Memory B cell (primary cell): ENCODE results near the gene PTPN14.

Experiments
- ATAC-seq: fragments of 150-1000 bp; cut with Tn5 transposase; 2 replicates; pipeline ENCODE4 v1.10.0; 2021; ENCODE audit warnings: low read depth, mild to moderate bottlenecking, moderate library complexity
- DNase-seq, 2 donors: peaks; one replicate each; pipeline ENCODE4 v3.0.0; 2022; ENCODE audit warnings: low spot score in 2 of 2
- H3K27ac Mint-ChIP-seq: one replicate; pipeline ENCODE4 v1.8.0; 2022; ENCODE audit warnings: mild to moderate bottlenecking, moderate library complexity, mixed read lengths
- H3K27me3 Mint-ChIP-seq: one replicate; pipeline ENCODE4 v1.8.0; 2022; ENCODE audit warnings: mixed read lengths
- H3K36me3 Mint-ChIP-seq: one replicate; pipeline ENCODE4 v1.8.0; 2022; ENCODE audit warnings: mild to moderate bottlenecking, mixed read lengths
- H3K4me1 Mint-ChIP-seq: one replicate; pipeline ENCODE4 v1.8.0; 2022; ENCODE audit warnings: mixed read lengths
- H3K4me3 Mint-ChIP-seq: one replicate; pipeline ENCODE4 v1.8.0; 2022; ENCODE audit warnings: mild to moderate bottlenecking, moderate library complexity, mixed read lengths
- H3K9me3 Mint-ChIP-seq: one replicate; pipeline ENCODE4 v1.8.0; 2022; ENCODE audit warnings: mixed read lengths

Gene PTPN14

GRCh38 chr1:214364786-214365295, 186.6 kb downstream of the PTPN14 start:
- Mint-ChIP-seq H3K36me3 (no peaks in the 10 kb centered on the region), H3K27ac (no peak overlapping the region), H3K4me1 (no peaks in the 10 kb centered on the region), H3K9me3 (peaks cover 3% of the 10 kb centered on the region), H3K4me3 (no peak overlapping the region), H3K27me3 (peaks cover 14% of the 10 kb centered on the region)
- ATAC-seq (no peak), DNase-seq (no peak)

DNA sequence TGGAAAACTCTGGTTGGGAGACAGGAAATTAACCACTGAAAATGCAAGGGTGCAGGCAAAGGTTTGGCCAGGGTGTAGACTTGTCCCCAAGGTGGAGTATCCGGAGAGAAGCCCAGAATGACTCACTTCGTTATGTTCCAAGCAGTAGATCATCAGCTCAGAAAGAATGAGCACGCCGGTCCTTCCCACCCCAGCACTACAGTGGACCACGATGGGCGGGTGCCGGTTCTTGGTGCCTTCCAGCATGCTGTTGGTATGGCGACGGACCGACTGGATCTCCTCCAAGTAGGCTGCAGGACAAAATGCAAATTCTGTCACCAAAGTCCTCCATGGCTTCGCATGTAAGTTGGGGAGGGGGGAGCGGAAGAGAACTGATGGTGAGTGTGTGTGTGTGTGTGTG, 187.0 kb downstream of the PTPN14 start:
- Mint-ChIP-seq H3K36me3 (no peaks in the 10 kb centered on the region), H3K27ac (no peak overlapping the region), H3K4me1 (no peaks in the 10 kb centered on the region), H3K4me3 (no peak overlapping the region), H3K9me3 (peaks cover 3% of the 10 kb centered on the region), H3K27me3 (peaks cover 12% of the 10 kb centered on the region)
- ATAC-seq = no peak
- no peak for DNase-seq

DNA sequence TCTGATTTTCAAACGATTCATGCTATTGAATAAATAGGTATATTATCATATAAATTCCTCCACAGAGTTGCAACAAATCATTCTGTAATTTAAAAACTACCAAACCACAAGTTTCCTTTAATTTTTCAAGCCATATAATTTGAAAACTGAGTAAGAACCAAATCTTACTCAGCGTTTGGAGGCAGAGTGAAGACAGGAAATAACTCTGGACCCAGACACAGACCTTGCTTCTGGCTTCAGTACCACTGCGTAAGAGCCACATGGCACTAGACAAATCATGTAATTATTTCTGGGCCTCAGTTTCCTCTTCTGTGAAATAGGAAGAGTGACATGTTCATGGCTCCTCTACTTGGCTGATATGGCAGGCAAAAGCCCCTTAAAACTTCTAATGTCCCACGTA, 188.0 kb downstream of the PTPN14 start:
- Mint-ChIP-seq H3K4me1 (no peaks in the 10 kb centered on the region), H3K9me3 (peaks cover 2% of the 10 kb centered on the region), H3K27me3 (peaks cover 11% of the 10 kb centered on the region), H3K36me3 (no peaks in the 10 kb centered on the region), H3K4me3 (no peak overlapping the region), H3K27ac (no peak overlapping the region)
- DNase-seq (no peak), ATAC-seq (no peak)

DNA sequence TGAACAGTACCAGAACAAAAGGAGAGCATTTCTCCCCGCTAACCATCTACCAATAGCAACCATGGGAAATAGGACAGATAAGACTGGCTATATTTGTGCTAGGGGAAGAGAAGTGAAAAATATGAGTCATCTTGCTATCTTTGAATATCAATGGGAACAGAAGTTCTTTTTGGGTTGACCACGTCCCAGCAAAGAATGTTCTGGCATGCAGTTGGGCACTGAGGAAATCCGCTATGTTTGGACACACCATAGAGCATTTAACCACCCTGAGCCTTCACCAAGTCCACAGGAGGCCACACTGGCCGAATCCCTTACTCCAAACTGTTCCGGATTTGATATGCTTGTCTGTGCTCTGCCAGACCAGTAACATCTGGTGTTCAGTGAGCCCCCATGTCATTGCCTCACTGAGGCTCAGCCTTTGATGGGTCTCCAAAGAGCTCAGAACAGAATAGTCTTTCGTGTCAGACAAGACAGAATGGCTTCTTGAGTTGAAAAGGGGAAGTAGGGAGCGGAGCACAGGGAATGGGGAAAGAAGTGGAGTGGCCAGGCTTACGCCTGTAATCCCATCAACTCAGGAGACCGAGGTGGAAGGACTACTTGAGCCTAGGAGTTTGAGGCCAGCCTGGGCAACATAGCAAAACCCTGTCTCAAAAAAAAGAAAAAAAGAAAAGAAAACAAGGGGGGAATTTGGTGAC, 189.1 kb downstream of the PTPN14 start:
- Mint-ChIP-seq H3K4me1 (no peaks in the 10 kb centered on the region), H3K4me3 (no peak overlapping the region), H3K27ac (no peak overlapping the region), H3K36me3 (no peaks in the 10 kb centered on the region), H3K27me3 (peaks cover 11% of the 10 kb centered on the region), H3K9me3 (peaks cover 2% of the 10 kb centered on the region)
- ATAC-seq (no peak), DNase-seq (no peak)

GRCh38 chr1:214361636-214362035, 189.8 kb downstream of the PTPN14 start:
- DNase-seq = no peak
- no peak overlapping the region for H3K4me3 Mint-ChIP-seq
- H3K4me1 Mint-ChIP-seq = no peaks in the 10 kb centered on the region
- peaks cover 11% of the 10 kb centered on the region for H3K27me3 Mint-ChIP-seq
- H3K9me3 Mint-ChIP-seq = peaks cover 2% of the 10 kb centered on the region
- no peak for ATAC-seq
- no peak overlapping the region for H3K27ac Mint-ChIP-seq
- no peaks in the 10 kb centered on the region for H3K36me3 Mint-ChIP-seq

- Mint-ChIP-seq H3K9me3 (peaks cover 2% of the 10 kb centered on the region), H3K27ac (no peak overlapping the region), H3K27me3 (peaks cover 14% of the 10 kb centered on the region), H3K36me3 (no peaks in the 10 kb centered on the region), H3K4me1 (no peaks in the 10 kb centered on the region), H3K4me3 (no peak overlapping the region)
- DNase-seq = no peak
- no peak for ATAC-seq
These were observed 190.8 kb downstream of the PTPN14 start for GRCh38 chr1:214360525-214361164.

DNA sequence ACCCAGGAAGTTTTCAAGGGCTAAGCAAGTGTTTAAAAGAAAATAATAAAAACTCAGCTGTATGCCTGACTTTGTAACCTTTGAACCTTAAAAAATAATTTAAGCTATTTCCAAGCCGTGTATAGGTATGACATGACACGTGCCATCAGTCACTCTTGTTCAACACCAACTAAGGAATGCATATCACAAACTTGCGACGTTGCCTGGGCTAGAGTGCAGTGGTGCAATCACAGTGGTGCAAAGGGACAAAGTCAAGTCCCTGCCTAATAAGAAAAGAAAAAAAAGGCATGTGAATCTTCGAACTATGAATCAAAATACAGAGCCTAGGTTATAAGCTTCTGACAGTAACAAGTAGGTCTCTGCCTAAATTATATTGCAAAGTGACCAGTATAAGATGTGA, 191.3 kb downstream of the PTPN14 start:
- H3K4me3 Mint-ChIP-seq = no peak overlapping the region

GRCh38 chr1:214354440-214355148, 196.8 kb downstream of the PTPN14 start:
- peaks cover 5% of the 10 kb centered on the region for H3K27me3 Mint-ChIP-seq
- H3K4me1 Mint-ChIP-seq = no peaks in the 10 kb centered on the region
- ATAC-seq (no peak), DNase-seq (no peak)
- no peak overlapping the region for H3K4me3 Mint-ChIP-seq
- H3K27ac Mint-ChIP-seq = no peak overlapping the region
- H3K9me3 Mint-ChIP-seq = no peaks in the 10 kb centered on the region
- H3K36me3 Mint-ChIP-seq = peaks cover 2% of the 10 kb centered on the region

More for the DNA sequence above, 191.3 kb downstream of the PTPN14 start:
- Mint-ChIP-seq H3K4me1 (no peaks in the 10 kb centered on the region), H3K9me3 (peaks cover 2% of the 10 kb centered on the region), H3K27me3 (peaks cover 14% of the 10 kb centered on the region), H3K27ac (no peak overlapping the region), H3K36me3 (no peaks in the 10 kb centered on the region)
- ATAC-seq (no peak), DNase-seq (no peak)

DNA sequence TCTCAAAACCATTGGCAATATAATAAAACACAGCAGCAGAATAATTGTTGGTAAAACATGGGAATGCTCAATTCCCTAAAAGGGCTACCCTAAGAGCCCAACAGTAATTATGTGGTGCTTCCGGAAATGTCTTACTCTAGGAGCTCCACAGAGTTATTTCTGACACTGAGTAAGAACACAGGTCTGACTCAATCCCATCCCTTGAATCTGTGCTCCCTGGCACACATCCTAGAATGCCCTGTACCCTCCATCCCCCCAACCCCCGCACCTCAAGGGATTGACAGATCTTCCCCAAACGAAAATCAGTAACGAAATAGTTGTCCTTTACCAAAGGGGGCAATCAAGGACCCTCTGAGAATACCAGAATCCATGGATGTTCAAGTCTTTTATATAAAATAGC, 198.6 kb downstream of the PTPN14 start:
- H3K27me3 Mint-ChIP-seq = peaks cover 3% of the 10 kb centered on the region
- no peaks in the 10 kb centered on the region for H3K9me3 Mint-ChIP-seq
- peaks cover 2% of the 10 kb centered on the region for H3K36me3 Mint-ChIP-seq
- H3K27ac Mint-ChIP-seq = no peak overlapping the region
- H3K4me3 Mint-ChIP-seq = no peak overlapping the region
- H3K4me1 Mint-ChIP-seq = no peaks in the 10 kb centered on the region
- no peak for DNase-seq
- no peak for ATAC-seq

GRCh38 chr1:214351551-214352277, 199.7 kb downstream of the PTPN14 start:
- H3K4me1 Mint-ChIP-seq = no peaks in the 10 kb centered on the region
- no peak overlapping the region for H3K4me3 Mint-ChIP-seq
- H3K9me3 Mint-ChIP-seq = no peaks in the 10 kb centered on the region
- H3K36me3 Mint-ChIP-seq = peaks cover 2% of the 10 kb centered on the region
- H3K27ac Mint-ChIP-seq = no peak overlapping the region
- peaks cover 3% of the 10 kb centered on the region for H3K27me3 Mint-ChIP-seq
- DNase-seq (no peak), ATAC-seq (no peak)

- ATAC-seq (no peak), DNase-seq (no peak)
- Mint-ChIP-seq H3K4me3 (no peak overlapping the region), H3K27me3 (no peaks in the 10 kb centered on the region), H3K9me3 (peaks cover 3% of the 10 kb centered on the region), H3K4me1 (no peaks in the 10 kb centered on the region), H3K36me3 (peaks cover 7% of the 10 kb centered on the region), H3K27ac (no peak overlapping the region)
These were observed 201.6 kb downstream of the PTPN14 start for GRCh38 chr1:214349781-214350180.

DNA sequence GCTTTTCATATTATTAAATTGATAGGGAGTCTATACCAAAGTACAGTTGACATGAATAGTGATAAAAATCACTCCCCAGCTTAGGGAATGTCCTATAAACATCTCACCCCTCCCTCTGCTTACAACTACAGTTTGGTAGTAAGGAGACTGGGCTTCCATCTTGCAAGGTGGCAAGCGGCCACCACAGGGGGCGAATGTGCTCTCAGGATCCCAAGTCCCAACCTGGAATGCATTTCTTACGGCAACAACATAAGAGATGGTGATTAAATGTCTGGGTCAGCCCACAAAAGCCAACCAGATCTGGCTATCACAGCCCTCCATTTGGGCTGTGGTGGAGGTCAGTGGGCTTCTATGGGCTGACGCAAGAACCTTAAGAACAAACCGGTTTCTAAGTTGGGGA, 202.4 kb downstream of the PTPN14 start:
- Mint-ChIP-seq H3K4me3 (no peak overlapping the region), H3K4me1 (no peaks in the 10 kb centered on the region), H3K9me3 (peaks cover 7% of the 10 kb centered on the region), H3K27ac (no peak overlapping the region), H3K36me3 (peaks cover 12% of the 10 kb centered on the region), H3K27me3 (no peaks in the 10 kb centered on the region)
- DNase-seq (no peak), ATAC-seq (no peak)

DNA sequence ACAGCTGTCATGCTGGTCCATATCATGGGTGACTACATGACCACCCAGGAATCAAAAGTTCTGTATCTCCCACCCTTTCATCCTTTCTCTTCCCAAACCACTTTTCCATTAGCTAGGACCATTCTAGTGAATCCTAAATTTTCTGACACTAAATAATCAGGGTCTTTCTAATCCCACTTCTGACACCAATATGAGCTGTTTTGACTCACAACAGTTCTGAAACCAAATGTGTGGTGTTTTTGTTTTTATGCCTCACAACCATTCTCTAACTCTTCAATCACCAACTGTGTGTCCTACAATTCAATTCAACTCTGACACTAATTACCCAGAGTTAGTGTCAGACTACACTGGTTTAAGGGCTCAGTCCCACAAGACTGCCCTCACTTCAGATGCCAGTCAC, 206.5 kb downstream of the PTPN14 start:
- no peak for DNase-seq
- H3K4me3 Mint-ChIP-seq = no peak overlapping the region
- no peaks in the 10 kb centered on the region for H3K27me3 Mint-ChIP-seq
- H3K9me3 Mint-ChIP-seq = peaks cover 9% of the 10 kb centered on the region
- no peaks in the 10 kb centered on the region for H3K4me1 Mint-ChIP-seq
- H3K27ac Mint-ChIP-seq = no peak overlapping the region
- peaks cover 27% of the 10 kb centered on the region for H3K36me3 Mint-ChIP-seq
- ATAC-seq = no peak

GRCh38 chr1:214342525-214342924, 208.9 kb downstream of the PTPN14 start:
- Mint-ChIP-seq H3K4me3 (no peak overlapping the region), H3K27me3 (no peaks in the 10 kb centered on the region), H3K9me3 (peaks cover 9% of the 10 kb centered on the region), H3K4me1 (no peaks in the 10 kb centered on the region), H3K27ac (no peak overlapping the region), H3K36me3 (peaks cover 32% of the 10 kb centered on the region)
- DNase-seq = no peak
- ATAC-seq = no peak
